H9 (cell line): ENCODE results near the gene IL17RA. TPM values are rescaled to one million over a fixed set of nuclear protein-coding genes. Genes with fewer than 3 reads are reported as not detected.

Experiments used
- DNase-seq: peaks from one replicate; pipeline ENCODE4 v3.0.0-alpha.2; 2017
- H2AFZ ChIP-seq: one replicate; pipeline ENCODE4 v1.6.1; 2013; ENCODE audit warnings: mild to moderate bottlenecking, low read length, control low read depth, moderate library complexity
- H2AK5ac ChIP-seq: 2 replicates; pipeline ENCODE4 v1.6.1; 2013; ENCODE audit warnings: low read length, control low read depth, mixed read lengths; ENCODE audit not compliant: insufficient read length
- H2BK120ac ChIP-seq: one replicate; pipeline ENCODE4 v1.6.1; 2013; ENCODE audit warnings: low read depth, mild to moderate bottlenecking, low read length, control low read depth, inconsistent platforms; ENCODE audit not compliant: poor library complexity, severe bottlenecking
- H2BK12ac ChIP-seq: 2 replicates; pipeline ENCODE4 v1.6.1; 2013; ENCODE audit warnings: low read length, control low read depth, mixed read lengths, low read depth; ENCODE audit not compliant: insufficient read length
- H2BK15ac ChIP-seq: 2 replicates; pipeline ENCODE4 v1.6.1; 2013; ENCODE audit warnings: low read depth, low read length, control low read depth
- H2BK20ac ChIP-seq: one replicate; pipeline ENCODE4 v1.6.1; 2013; ENCODE audit warnings: low read depth, mild to moderate bottlenecking, low read length, control low read depth, inconsistent platforms; ENCODE audit not compliant: poor library complexity, severe bottlenecking
- H2BK5ac ChIP-seq: 2 replicates; pipeline ENCODE4 v1.6.1; 2013; ENCODE audit warnings: low read length, control low read depth, mixed read lengths; ENCODE audit not compliant: insufficient read length
- H3K14ac ChIP-seq: 2 replicates; pipeline ENCODE4 v1.6.1; 2013; ENCODE audit warnings: low read length, control low read depth; ENCODE audit not compliant: insufficient read depth
- H3K18ac ChIP-seq: 2 replicates; pipeline ENCODE4 v1.6.1; 2013; ENCODE audit warnings: low read depth, mild to moderate bottlenecking, mixed read lengths, low read length, control low read depth; ENCODE audit not compliant: insufficient read length
- H3K23ac ChIP-seq: 2 replicates; pipeline ENCODE4 v1.6.1; 2013; ENCODE audit warnings: low read length, control low read depth, mixed read lengths, low read depth; ENCODE audit not compliant: insufficient read length
- H3K23me2 ChIP-seq: 2 replicates; pipeline ENCODE4 v1.6.1; 2013; ENCODE audit warnings: low read depth, mild to moderate bottlenecking, mixed read lengths, low read length, control low read depth; ENCODE audit not compliant: insufficient read length, poor library complexity, severe bottlenecking
- H3K27ac ChIP-seq: 2 replicates; pipeline ENCODE4 v1.5.1; 2013; ENCODE audit warnings: low read length, control low read depth, mixed read lengths, low read depth; ENCODE audit not compliant: insufficient read length
- H3K27me3 ChIP-seq: 2 replicates; pipeline ENCODE4 v1.6.1; 2013; ENCODE audit warnings: low read length, control low read depth, inconsistent platforms; ENCODE audit not compliant: insufficient read depth
- H3K4ac ChIP-seq: 2 replicates; pipeline ENCODE4 v1.6.1; 2013; ENCODE audit warnings: low read depth, mild to moderate bottlenecking, control low read depth, inconsistent platforms, low read length, moderate library complexity
- H3K4me1 ChIP-seq: 2 replicates; pipeline ENCODE4 v1.6.1; 2013; ENCODE audit warnings: low read length, control low read depth, inconsistent platforms; ENCODE audit not compliant: insufficient read depth
- H3K4me2 ChIP-seq: 2 replicates; pipeline ENCODE4 v1.6.1; 2013; ENCODE audit warnings: low read length, control low read depth, mixed read lengths; ENCODE audit not compliant: insufficient read length, insufficient read depth
- H3K56ac ChIP-seq: 2 replicates; pipeline ENCODE4 v1.6.1; 2013; ENCODE audit warnings: low read depth, mild to moderate bottlenecking, mixed read lengths, low read length, control low read depth; ENCODE audit not compliant: insufficient read length
- H3K79me1 ChIP-seq: 2 replicates; pipeline ENCODE4 v1.6.1; 2013; ENCODE audit warnings: low read depth, mild to moderate bottlenecking, moderate library complexity, low read length, control low read depth, inconsistent platforms; ENCODE audit not compliant: insufficient read depth, poor library complexity, severe bottlenecking
- H3K79me2 ChIP-seq: 2 replicates; pipeline ENCODE4 v1.6.1; 2013; ENCODE audit warnings: low read length, control low read depth, inconsistent platforms; ENCODE audit not compliant: insufficient read depth
- H3K9ac ChIP-seq: 2 replicates; pipeline ENCODE4 v1.6.1; 2013; ENCODE audit warnings: low read length, control low read depth, mixed read lengths; ENCODE audit not compliant: insufficient read length; ENCODE audit errors: extremely low read depth
- H3K9me3 ChIP-seq: one replicate; pipeline ENCODE4 v1.6.1; 2013; ENCODE audit warnings: low read depth, low read length, inconsistent platforms; ENCODE audit not compliant: control insufficient read depth
- H3T11ph ChIP-seq: one replicate; pipeline ENCODE4 v1.6.1; 2013; ENCODE audit warnings: mild to moderate bottlenecking, low read length, control low read depth, inconsistent platforms
- H4K20me1 ChIP-seq: one replicate; pipeline ENCODE4 v1.6.1; 2013; ENCODE audit not compliant: control insufficient read depth, insufficient read length, insufficient read depth
- H4K5ac ChIP-seq: 2 replicates; pipeline ENCODE4 v1.6.1; 2013; ENCODE audit warnings: low read depth, mild to moderate bottlenecking, mixed read lengths, low read length, control low read depth; ENCODE audit not compliant: insufficient read length
- H4K8ac ChIP-seq: replicated peaks from 2 replicates; pipeline ENCODE4 v1.6.1; 2013; ENCODE audit warnings: low read length, control low read depth, mixed read lengths, low read depth; ENCODE audit not compliant: insufficient read length
- H4K91ac ChIP-seq: 2 replicates; pipeline ENCODE4 v1.6.1; 2013; ENCODE audit warnings: low read depth, mild to moderate bottlenecking, moderate library complexity, mixed read lengths, low read length, control low read depth; ENCODE audit not compliant: insufficient read length
- H3K27ac Mint-ChIP-seq, 3 experiments: 2 replicates in 2 of 3; 3 replicates in 1 of 3; pipeline ENCODE4 v1.8.0; 2020 to 2021; ENCODE audit warnings: mixed read lengths in 3 of 3, mild to moderate bottlenecking in 1 of 3, moderate library complexity in 1 of 3
- H3K27me3 Mint-ChIP-seq: 2 replicates; pipeline ENCODE4 v1.8.0; 2021; ENCODE audit warnings: low read depth, mild to moderate bottlenecking, moderate library complexity, mixed read lengths
- H3K36me3 Mint-ChIP-seq, 3 experiments: 2 replicates in 2 of 3; 3 replicates in 1 of 3; pipeline ENCODE4 v1.8.0; 2020 to 2021; ENCODE audit warnings: low read depth in 3 of 3, mixed read lengths in 3 of 3; ENCODE audit not compliant: insufficient read depth in 1 of 3
- H3K4me1 Mint-ChIP-seq, 2 experiments: 2 replicates each; pipeline ENCODE4 v1.8.0; 2020; ENCODE audit warnings: mixed read lengths in 2 of 2
- H3K4me3 Mint-ChIP-seq, 2 experiments: 2 replicates in 1 of 2; 3 replicates in 1 of 2; pipeline ENCODE4 v1.8.0; 2020 to 2021; ENCODE audit warnings: mild to moderate bottlenecking in 2 of 2, mixed read lengths in 2 of 2, moderate library complexity in 1 of 2
- H3K9me3 Mint-ChIP-seq, 2 experiments: 2 replicates in 1 of 2; 3 replicates in 1 of 2; pipeline ENCODE4 v1.8.0; 2020; ENCODE audit warnings: mild to moderate bottlenecking in 2 of 2, mixed read lengths in 2 of 2, moderate library complexity in 1 of 2
- CTCF ChIP-seq: fragments of 200-600 bp; sonication (generic); conservative IDR thresholded peaks from 3 replicates; pipeline ENCODE4 v1.8.0; 2021; ENCODE audit warnings: antibody characterized with exemption, mild to moderate bottlenecking
- WGBS: extraction: QIAGEN DNeasy Blood & Tissue Kit; methylation state at CpG from one replicate; pipeline ENCODE4 v1.1.7; 2013; ENCODE audit warnings: missing lambda C conversion rate, low lambda C conversion rate, mixed read lengths; ENCODE audit not compliant: insufficient read length; ENCODE audit errors: extremely low coverage; 5-methylcytosine and 5-hydroxymethylcytosine counted together
- total RNA-seq: library from RNA; stranded (reverse); gene quantifications from 2 replicates; pipeline ENCODE4 v1.2.1, GENCODE V29; 2021

IL17RA gene
- total RNA-seq, 1 experiment from 2014 or later, result 12.4 TPM

GRCh38 chr22:17046566-17047348 is 38.0 kb upstream of the IL17RA start:
- Histone ChIP-seq H3K23me2 (no peaks in the 10 kb centered on the region), H3K27ac (no peak overlapping the region), H2BK5ac (no peak overlapping the region), H3K9me3 (no peaks in the 10 kb centered on the region), H3K4me1 (no peaks in the 10 kb centered on the region), H2AK5ac (no peak overlapping the region), H3K18ac (no peak overlapping the region), H4K8ac (no peak overlapping the region), H4K20me1 (no peaks in the 10 kb centered on the region), H2AFZ (no peak overlapping the region), H3K23ac (no peak overlapping the region), H3K79me2 (no peaks in the 10 kb centered on the region), H4K5ac (no peak overlapping the region), H2BK120ac (no peak overlapping the region), H4K91ac (no peak overlapping the region), H2BK15ac (no peak overlapping the region), H3K9ac (no peak overlapping the region), H3K4me2 (no peak overlapping the region), H2BK20ac (no peak overlapping the region), H3K27me3 (no peaks in the 10 kb centered on the region), H3K14ac (no peak overlapping the region), H2BK12ac (no peak overlapping the region), H3K79me1 (no peaks in the 10 kb centered on the region), H3K56ac (no peak overlapping the region), H3K4ac (no peak overlapping the region), H3T11ph (no peak overlapping the region)
- H3K27ac Mint-ChIP-seq, result no peak overlapping the region
- H3K27me3 Mint-ChIP-seq, result peaks cover 24% of the 10 kb centered on the region
- no peak overlapping the region for H3K4me3 Mint-ChIP-seq
- DNase-seq, result no peak
- no peak for TF ChIP-seq CTCF
- no peaks in the 10 kb centered on the region; a peak in 1 of 7 replicates for H3K36me3 Mint-ChIP-seq
- peaks cover 34 to 80% of the 10 kb centered on the region in 2 experiments for H3K9me3 Mint-ChIP-seq
- H3K4me1 Mint-ChIP-seq, result no peaks in the 10 kb centered on the region
- no CpG with 5 or more reads among the region's 5 CpGs for WGBS
